ENCODE data around the gene TSC1. TPM values are rescaled to one million over a fixed set of nuclear protein-coding genes. Genes with fewer than 3 reads are reported as not detected.

The TSC1 gene
- total and polyA plus RNA-seq, 9 donors, result 18.9 to 49.1 (median 40.5) TPM

DNA sequence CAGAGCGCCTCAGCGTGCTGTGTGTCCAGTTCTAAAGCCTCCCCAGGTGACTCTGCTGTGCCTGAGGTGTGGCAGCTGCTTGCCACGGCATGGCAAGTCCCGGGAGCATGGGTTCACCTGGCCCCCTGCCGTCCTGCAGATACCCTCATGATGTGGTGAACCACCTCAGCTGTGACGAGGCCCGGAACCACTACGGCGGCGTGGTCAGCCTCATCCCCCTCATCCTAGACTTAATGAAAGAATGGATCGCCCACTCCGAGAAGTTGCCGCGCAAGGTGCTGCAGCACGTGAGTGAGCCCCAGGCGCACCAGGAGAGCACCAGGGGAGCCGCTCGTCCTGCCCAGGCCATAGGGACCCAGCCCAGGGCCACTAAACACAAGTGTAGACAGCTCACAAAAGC, 56.3 kb downstream of the TSC1 start:
- no peaks in the 10 kb centered on the region for H3K27me3 ChIP-seq
- no peaks in the 10 kb centered on the region for H3K4me1 ChIP-seq (ENCODE audit: insufficient read depth)
- 96% methylated on average over 18 of the region's 18 CpGs for WGBS, 3 donors
- intact Hi-C loops (cut with DNase I), result no loop called here
- DNase-seq, result no peak
- no peak overlapping the region for H3K4me3 ChIP-seq
- H3K27ac ChIP-seq, result no peak overlapping the region
- no peaks in the 10 kb centered on the region for H3K9me3 ChIP-seq
- no peaks in the 10 kb centered on the region for H3K36me3 ChIP-seq
- TF ChIP-seq, protein P1, sequence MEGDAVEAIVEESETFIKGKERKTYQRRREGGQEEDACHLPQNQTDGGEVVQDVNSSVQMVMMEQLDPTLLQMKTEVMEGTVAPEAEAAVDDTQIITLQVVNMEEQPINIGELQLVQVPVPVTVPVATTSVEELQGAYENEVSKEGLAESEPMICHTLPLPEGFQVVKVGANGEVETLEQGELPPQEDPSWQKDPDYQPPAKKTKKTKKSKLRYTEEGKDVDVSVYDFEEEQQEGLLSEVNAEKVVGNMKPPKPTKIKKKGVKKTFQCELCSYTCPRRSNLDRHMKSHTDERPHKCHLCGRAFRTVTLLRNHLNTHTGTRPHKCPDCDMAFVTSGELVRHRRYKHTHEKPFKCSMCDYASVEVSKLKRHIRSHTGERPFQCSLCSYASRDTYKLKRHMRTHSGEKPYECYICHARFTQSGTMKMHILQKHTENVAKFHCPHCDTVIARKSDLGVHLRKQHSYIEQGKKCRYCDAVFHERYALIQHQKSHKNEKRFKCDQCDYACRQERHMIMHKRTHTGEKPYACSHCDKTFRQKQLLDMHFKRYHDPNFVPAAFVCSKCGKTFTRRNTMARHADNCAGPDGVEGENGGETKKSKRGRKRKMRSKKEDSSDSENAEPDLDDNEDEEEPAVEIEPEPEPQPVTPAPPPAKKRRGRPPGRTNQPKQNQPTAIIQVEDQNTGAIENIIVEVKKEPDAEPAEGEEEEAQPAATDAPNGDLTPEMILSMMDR (IDR thresholded peaks at IDR 0.05), result no peak
- TF ChIP-seq EP300 (IDR thresholded peaks at IDR 0.05), result no peak
- no peak for TF ChIP-seq POLR2A (IDR thresholded peaks at IDR 0.05)

DNA sequence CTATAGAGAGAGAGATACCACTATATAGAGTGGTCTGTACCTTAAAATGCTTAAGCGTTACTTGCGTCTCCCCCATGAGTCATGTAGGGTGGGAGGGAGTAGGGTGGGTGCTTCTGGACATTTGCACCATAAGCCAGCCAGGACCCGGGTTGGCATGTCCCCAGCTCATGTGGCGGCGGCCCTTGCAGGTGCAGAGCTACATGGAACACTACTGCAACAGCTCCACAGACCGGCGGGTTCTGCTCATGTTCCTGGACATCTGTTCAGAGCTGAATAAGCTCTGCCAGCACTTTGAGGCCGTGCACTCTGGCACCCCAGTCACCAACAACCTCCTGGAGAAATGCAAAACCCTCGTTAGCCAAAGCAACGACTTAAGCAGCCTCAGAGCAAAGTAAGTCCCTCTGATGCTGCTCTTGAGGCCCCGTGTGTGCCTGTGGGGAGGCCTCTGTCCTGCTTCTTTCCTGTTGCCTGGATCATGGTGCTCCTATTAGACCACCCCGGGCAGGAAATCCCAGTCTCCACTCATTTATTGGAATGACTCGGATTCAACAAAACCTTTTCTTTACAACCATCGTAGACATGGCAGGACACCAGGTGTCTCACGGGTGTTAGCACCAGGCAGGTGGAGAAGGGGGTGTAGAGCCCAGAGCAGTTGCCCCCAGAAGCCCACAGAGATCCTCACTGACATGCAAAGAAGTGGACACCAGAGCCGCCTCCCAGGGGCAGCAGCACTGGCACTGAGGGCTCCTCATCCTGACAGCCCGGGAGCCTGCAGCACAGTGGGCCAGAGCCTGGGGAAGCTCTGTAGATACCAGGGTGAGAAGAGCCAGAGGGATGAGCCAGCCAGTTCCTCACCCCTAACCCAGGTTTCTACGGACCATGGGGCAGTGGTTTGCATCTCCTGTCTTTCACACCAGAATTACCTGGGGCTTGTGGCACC, 57.0 kb downstream of the TSC1 start:
- Histone ChIP-seq H3K9me3 (no peaks in the 10 kb centered on the region), H3K27ac (no peak overlapping the region), H3K36me3 (no peaks in the 10 kb centered on the region), H3K4me1 (ENCODE audit: insufficient read depth) (no peaks in the 10 kb centered on the region), H3K4me3 (no peak overlapping the region), H3K27me3 (no peaks in the 10 kb centered on the region)
- DNase-seq, result peak in 1 of 5 donors; percentile 31
- intact Hi-C loops (cut with DNase I), result no loop called here
- no peak for TF ChIP-seq POLR2A (IDR thresholded peaks at IDR 0.05)
- WGBS, 3 donors, result 83 to 87% (median 86%) methylated on average over 18 of the region's 18 CpGs

DNA sequence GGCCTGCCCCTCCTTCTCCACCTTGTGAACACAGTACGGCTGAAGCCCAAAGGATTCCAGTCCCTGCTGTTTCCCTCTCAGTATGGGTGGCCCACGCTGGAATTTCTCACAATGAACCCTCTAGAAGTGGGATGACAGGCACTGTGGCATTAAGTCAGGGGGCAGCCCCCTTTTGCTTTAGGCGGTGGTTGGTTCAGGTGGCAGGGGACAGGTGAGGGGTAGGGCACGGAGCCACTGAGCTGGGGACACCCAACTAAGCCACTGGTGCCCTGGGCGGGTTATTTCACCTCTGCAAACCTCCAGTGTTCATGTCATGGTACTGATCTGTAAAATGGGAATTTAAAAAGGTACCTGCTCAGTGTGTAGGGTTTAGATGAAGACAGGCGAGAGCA, 58.1 kb downstream of the TSC1 start:
- Histone ChIP-seq H3K36me3 (no peaks in the 10 kb centered on the region), H3K4me3 (no peak overlapping the region), H3K4me1 (ENCODE audit: insufficient read depth) (no peaks in the 10 kb centered on the region), H3K27ac (no peak overlapping the region), H3K9me3 (no peaks in the 10 kb centered on the region), H3K27me3 (no peaks in the 10 kb centered on the region)
- TF ChIP-seq POLR2A (IDR thresholded peaks at IDR 0.05) (no peak), EP300 (IDR thresholded peaks at IDR 0.05) (no peak)
- TF ChIP-seq, protein P1 (IDR thresholded peaks at IDR 0.05), result no peak
- intact Hi-C loops (cut with DNase I), result no loop called here
- 90 to 99% (median 94%) methylated on average over 6 of the region's 6 CpGs for WGBS, 3 donors
- no peak for DNase-seq

DNA sequence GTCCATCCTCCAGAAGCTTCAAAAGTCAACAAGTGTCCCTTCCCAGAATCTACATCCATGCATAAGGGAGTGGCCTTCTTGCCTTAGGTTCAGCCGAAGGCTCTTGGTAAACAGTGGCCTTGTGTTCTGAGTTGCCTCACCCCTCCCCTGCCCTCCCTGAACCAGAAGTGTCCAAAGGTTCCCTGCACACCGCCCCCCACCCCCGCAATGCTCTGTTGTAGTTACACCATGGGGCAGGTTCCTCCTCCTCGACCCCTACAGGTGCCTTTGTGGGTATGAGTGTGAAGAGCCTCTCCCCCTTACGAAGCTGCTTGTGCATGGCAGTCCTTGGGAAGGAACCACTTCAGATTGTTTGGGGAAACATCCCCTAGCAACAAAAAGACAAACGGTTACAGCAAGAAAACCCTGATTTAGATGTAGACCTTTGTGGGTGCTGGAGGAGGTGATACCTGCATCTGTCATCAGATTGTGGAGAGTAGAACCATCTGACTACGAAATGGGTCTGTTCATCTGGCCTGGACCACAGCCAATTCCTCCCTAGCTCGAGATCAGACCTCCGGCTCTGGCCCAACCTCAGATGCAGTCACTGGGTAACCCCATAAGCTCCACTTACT, 58.6 kb downstream of the TSC1 start:
- intact Hi-C loops (cut with DNase I), result no loop called here
- no peak for TF ChIP-seq EP300 (IDR thresholded peaks at IDR 0.05)
- TF ChIP-seq, protein P1 (IDR thresholded peaks at IDR 0.05), result no peak
- no peaks in the 10 kb centered on the region for H3K36me3 ChIP-seq
- H3K27me3 ChIP-seq, result no peaks in the 10 kb centered on the region
- H3K4me3 ChIP-seq, result no peak overlapping the region
- H3K27ac ChIP-seq, result no peak overlapping the region
- no peaks in the 10 kb centered on the region for H3K4me1 ChIP-seq (ENCODE audit: insufficient read depth)
- WGBS, 3 donors, result 54 to 68% (median 62%) methylated on average over 9 of the region's 9 CpGs
- DNase-seq, result no peak
- no peaks in the 10 kb centered on the region for H3K9me3 ChIP-seq
